Right hindlimb (tissue), 1 donor: ENCODE data around the gene SSTR3.
"Not testable (repeated sequence)": the region's sequence is repeated elsewhere in the genome, so short reads cannot be mapped to it uniquely, and the experiment has no call there.

Source experiments
- DNase-seq: peaks from one replicate; pipeline ENCODE4 v3.0.0-alpha.2; 2018

SSTR3 gene

GRCh38 chr22:37241351-37242142, 29.3 kb upstream of the SSTR3 start:
- DNase-seq, result no peak

- DNase-seq, result no peak
Observed at GRCh38 chr22:37240941-37241320, 28.7 kb upstream of the SSTR3 start.

GRCh38 chr22:37240240-37240940, 28.1 kb upstream of the SSTR3 start:
- DNase-seq, result no peak

GRCh38 chr22:37239336-37240239, 27.3 kb upstream of the SSTR3 start:
- DNase-seq, result no peak

GRCh38 chr22:37237371-37238268, 25.3 kb upstream of the SSTR3 start:
- DNase-seq, result no peak

GRCh38 chr22:37235897-37236607, 23.8 kb upstream of the SSTR3 start:
- no peak for DNase-seq

GRCh38 chr22:37234736-37235711, 22.7 kb upstream of the SSTR3 start:
- DNase-seq, result no peak

GRCh38 chr22:37233751-37234631, 21.7 kb upstream of the SSTR3 start:
- no peak for DNase-seq

- DNase-seq, result not testable (repeated sequence)
Observed at GRCh38 chr22:37233371-37233750, 21.1 kb upstream of the SSTR3 start.

GRCh38 chr22:37232140-37232998, 20.1 kb upstream of the SSTR3 start:
- no peak for DNase-seq

GRCh38 chr22:37231406-37232139, 19.3 kb upstream of the SSTR3 start:
- DNase-seq, result no peak

- no peak for DNase-seq
Observed at GRCh38 chr22:37230673-37231405, 18.6 kb upstream of the SSTR3 start.

- peak; percentile 43 for DNase-seq
Observed at GRCh38 chr22:37229805-37230672, 17.8 kb upstream of the SSTR3 start.

GRCh38 chr22:37229012-37229804, 16.9 kb upstream of the SSTR3 start:
- no peak for DNase-seq
